H1 (cell line): Measurements from ENCODE around the gene CCNB3. TPM values are rescaled to one million over a fixed set of nuclear protein-coding genes. Genes with fewer than 3 reads are reported as not detected.

ENCODE experiments used
- CTCF ChIA-PET: fragments of 300-600 bp; sonication (Branson Sonifier 250); formaldehyde crosslinking; loops from one replicate; lab custom pipeline; 2021; ENCODE audit not compliant: partially characterized antibody; lab: Charles Lee
- POLR2A ChIA-PET: fragments of 300-600 bp; sonication (Branson Sonifier 250); formaldehyde crosslinking; loops from one replicate; lab custom pipeline; 2021; ENCODE audit warnings: inconsistent platforms; ENCODE audit not compliant: partially characterized antibody; lab: Charles Lee
- DNase-seq, 2 experiments: peaks; one replicate each; pipeline versions ENCODE4 v3.0.0 to v3.0.0-alpha.2; 2010 to 2022; ENCODE audit warnings: low spot score in 2 of 2, low read depth in 1 of 2, mixed read lengths in 1 of 2
- FAIRE-seq: peaks from 2 replicates; lab custom pipeline; 2011; peaks lifted over from hg19 to GRCh38; lab: Jason Lieb, UNC
- H2AFZ ChIP-seq: 2 replicates; pipeline ENCODE4 v1.8.1; 2012; ENCODE audit warnings: low read length, inconsistent platforms
- H2AK5ac ChIP-seq: 2 replicates; pipeline ENCODE4 v1.6.1; 2013; ENCODE audit warnings: low read depth, low read length
- H2BK120ac ChIP-seq: replicated peaks from 2 replicates; pipeline ENCODE3; 2013; ENCODE audit warnings: low read depth, low read length, inconsistent platforms
- H2BK12ac ChIP-seq: 2 replicates; pipeline ENCODE4 v1.6.1; 2013; ENCODE audit warnings: low read depth, low read length
- H2BK15ac ChIP-seq: 2 replicates; pipeline ENCODE4 v1.6.1; 2013; ENCODE audit warnings: low read length
- H2BK20ac ChIP-seq: 2 replicates; pipeline ENCODE4 v1.6.1; 2013; ENCODE audit warnings: low read length
- H2BK5ac ChIP-seq: 2 replicates; pipeline ENCODE4 v1.6.1; 2013; ENCODE audit warnings: low read depth, low read length
- H3K14ac ChIP-seq: 2 replicates; pipeline ENCODE4 v1.6.1; 2013; ENCODE audit warnings: inconsistent platforms; ENCODE audit not compliant: insufficient read length
- H3K18ac ChIP-seq: 2 replicates; pipeline ENCODE4 v1.6.1; 2013; ENCODE audit warnings: low read length; ENCODE audit errors: extremely low read depth
- H3K23ac ChIP-seq: 2 replicates; pipeline ENCODE4 v1.6.1; 2013; ENCODE audit warnings: inconsistent platforms; ENCODE audit not compliant: insufficient read length
- H3K23me2 ChIP-seq: 2 replicates; pipeline ENCODE4 v1.6.1; 2013; ENCODE audit warnings: low read depth, low read length
- H3K27ac ChIP-seq: 2 replicates; pipeline ENCODE4 v1.6.1; 2011; ENCODE audit warnings: low read depth, low read length, inconsistent platforms
- H3K27me3 ChIP-seq, 4 experiments: replicated peaks in 1 of 4; 1 replicate in 1 of 4; 2 replicates in 3 of 4; pipeline versions ENCODE4 v1.6.1 to v1.8.1; 2011 to 2013; ENCODE audit warnings: low read length in 3 of 4, mild to moderate bottlenecking in 3 of 4, inconsistent platforms in 2 of 4, mixed read lengths in 2 of 4, moderate library complexity in 1 of 4; ENCODE audit not compliant: control insufficient read depth in 3 of 4, insufficient read depth in 3 of 4; ENCODE audit errors: extremely low read depth in 1 of 4
- H3K36me3 ChIP-seq, 4 experiments: 2 replicates each; pipeline versions ENCODE4 v1.6.1 to v1.8.1; 2011 to 2013; ENCODE audit warnings: mild to moderate bottlenecking in 4 of 4, low read length in 3 of 4, moderate library complexity in 2 of 4, control low read depth in 1 of 4, inconsistent platforms in 1 of 4; ENCODE audit not compliant: insufficient read depth in 4 of 4, control insufficient read depth in 2 of 4
- H3K4ac ChIP-seq: replicated peaks from 2 replicates; pipeline ENCODE3; 2013; ENCODE audit warnings: low read length, low read depth, mixed read lengths, inconsistent platforms; ENCODE audit not compliant: insufficient read length
- H3K4me1 ChIP-seq, 4 experiments: replicated peaks in 1 of 4; 1 replicate in 1 of 4; 2 replicates in 3 of 4; pipeline versions ENCODE4 v1.6.1 to v1.8.1; 2011 to 2013; ENCODE audit warnings: low read length in 3 of 4, inconsistent platforms in 2 of 4, mixed read lengths in 1 of 4; ENCODE audit not compliant: insufficient read depth in 4 of 4, control insufficient read depth in 3 of 4
- H3K4me2 ChIP-seq, 2 experiments: 2 replicates each; pipeline versions ENCODE4 v1.6.1 to v1.8.1; 2011 to 2013; ENCODE audit warnings: low read depth in 2 of 2, low read length in 2 of 2, control low read depth in 1 of 2, inconsistent platforms in 1 of 2, mild to moderate bottlenecking in 1 of 2; ENCODE audit not compliant: insufficient read depth in 1 of 2
- H3K4me3 ChIP-seq, 4 experiments: fragments of 200-600, 300-600 bp in 1 of 4; sonication (generic), shearing (Covaris generic), sonication (Bioruptor Twin) in 1 of 4; 2 replicates each; pipeline versions ENCODE4 v1.5.1 to v1.8.1; 2011 to 2016; ENCODE audit warnings: low read length in 4 of 4, low read depth in 3 of 4, control low read depth in 2 of 4, inconsistent platforms in 2 of 4, mild to moderate bottlenecking in 2 of 4, mixed read lengths in 1 of 4, moderate library complexity in 1 of 4; ENCODE audit not compliant: insufficient read depth in 2 of 4; ENCODE audit errors: extremely low read depth in 1 of 4
- H3K56ac ChIP-seq: replicated peaks from 2 replicates; pipeline ENCODE3; 2013; ENCODE audit warnings: low read depth, mild to moderate bottlenecking, mixed read lengths, low read length, inconsistent platforms; ENCODE audit not compliant: insufficient read length
- H3K79me1 ChIP-seq: 2 replicates; pipeline ENCODE4 v1.6.1; 2013; ENCODE audit warnings: low read depth, low read length, control low read depth
- H3K79me2 ChIP-seq, 2 experiments: 2 replicates each; pipeline versions ENCODE4 v1.6.1 to v1.8.1; 2012 to 2013; ENCODE audit warnings: low read length in 2 of 2, mild to moderate bottlenecking in 2 of 2, inconsistent platforms in 1 of 2; ENCODE audit not compliant: insufficient read depth in 2 of 2, control insufficient read depth in 1 of 2
- H3K9ac ChIP-seq, 4 experiments: replicated peaks in 1 of 4; 1 replicate in 1 of 4; 2 replicates in 3 of 4; pipeline versions ENCODE4 v1.6.1 to v1.8.1; 2011 to 2013; ENCODE audit warnings: low read depth in 3 of 4, low read length in 3 of 4, control low read depth in 2 of 4, mild to moderate bottlenecking in 2 of 4, moderate library complexity in 2 of 4, inconsistent platforms in 1 of 4; ENCODE audit errors: extremely low read depth in 1 of 4
- H3K9me3 ChIP-seq, 2 experiments: 2 replicates each; pipeline versions ENCODE4 v1.6.1 to v1.8.1; 2012 to 2013; ENCODE audit warnings: mild to moderate bottlenecking in 2 of 2, moderate library complexity in 2 of 2, control low read depth in 1 of 2, inconsistent platforms in 1 of 2, low read depth in 1 of 2, low read length in 1 of 2, mixed read lengths in 1 of 2; ENCODE audit not compliant: insufficient read depth in 2 of 2
- H4K20me1 ChIP-seq, 2 experiments: replicated peaks in 1 of 2; 2 replicates each; pipeline versions ENCODE3 to v1.8.1; 2011 to 2013; ENCODE audit warnings: inconsistent platforms in 2 of 2, low read length in 2 of 2, mild to moderate bottlenecking in 1 of 2; ENCODE audit not compliant: insufficient read depth in 2 of 2, control insufficient read depth in 1 of 2
- H4K5ac ChIP-seq: 2 replicates; pipeline ENCODE4 v1.6.1; 2013; ENCODE audit warnings: low read length, low read depth, mixed read lengths, inconsistent platforms; ENCODE audit not compliant: insufficient read length
- H4K8ac ChIP-seq: 2 replicates; pipeline ENCODE4 v1.8.0; 2013; ENCODE audit warnings: mild to moderate bottlenecking, moderate library complexity, low read length, inconsistent platforms; ENCODE audit not compliant: insufficient read depth; ENCODE audit errors: extremely low read depth
- H4K91ac ChIP-seq: replicated peaks from 2 replicates; pipeline ENCODE3; 2013; ENCODE audit warnings: low read length, mixed read lengths, inconsistent platforms; ENCODE audit not compliant: insufficient read length
- ASH2L ChIP-seq: fragments of 200-600, 300-600 bp; sonication (generic); IDR thresholded peaks from one replicate; pipeline ENCODE4 v1.7.1; 2017; ENCODE audit warnings: low read length
- BCL11A ChIP-seq, 2 experiments: IDR thresholded peaks; one replicate each; pipeline ENCODE4 v1.6.1; 2011; ENCODE audit warnings: low read depth in 2 of 2, low read length in 2 of 2, mild to moderate bottlenecking in 2 of 2
- EZH2 ChIP-seq: fragments of 200-600 bp; sonication (generic); IDR thresholded peaks from 2 replicates; pipeline ENCODE4 v1.7.1; 2012; ENCODE audit warnings: low read depth, mild to moderate bottlenecking, moderate library complexity, low read length, inconsistent platforms; ENCODE audit not compliant: severe bottlenecking
- POLR2A ChIP-seq, 2 experiments: IDR thresholded peaks; 1 replicate in 1 of 2; 2 replicates in 1 of 2; pipeline ENCODE4 v1.6.1; 2011; ENCODE audit warnings: low read depth in 2 of 2, low read length in 2 of 2, mild to moderate bottlenecking in 2 of 2; ENCODE audit errors: control extremely low read depth in 1 of 2
- RBBP5 ChIP-seq: IDR thresholded peaks from 2 replicates; pipeline ENCODE4 v1.7.1; 2012; ENCODE audit warnings: low read depth, mild to moderate bottlenecking, inconsistent platforms, low read length, moderate library complexity, borderline replicate concordance
- SIRT6 ChIP-seq: IDR thresholded peaks from one replicate; pipeline ENCODE4 v1.7.1; 2012; ENCODE audit warnings: low read length, inconsistent platforms
- SIX5 ChIP-seq: IDR thresholded peaks from 2 replicates; pipeline ENCODE4 v1.6.1; 2011; ENCODE audit warnings: mild to moderate bottlenecking, low read depth, low read length
- SP4 ChIP-seq: IDR thresholded peaks from 2 replicates; pipeline ENCODE4 v1.6.1; 2012; ENCODE audit warnings: low read length, inconsistent platforms
- TAF7 ChIP-seq: optimal IDR thresholded peaks from 2 replicates; pipeline ENCODE3; 2011; ENCODE audit warnings: low read depth, mild to moderate bottlenecking, inconsistent platforms, low read length, moderate library complexity, borderline replicate concordance
- WGBS, 2 experiments: shearing (Covaris generic) in 1 of 2; methylation state at CpG; one replicate each; pipeline versions ENCODE4 v1.1.6 to v1.1.7; 2013 to 2015; ENCODE audit warnings: low lambda C conversion rate in 2 of 2, mixed read lengths in 2 of 2, inconsistent platforms in 1 of 2, low coverage in 1 of 2, missing lambda C conversion rate in 1 of 2; ENCODE audit not compliant: insufficient replicate concordance in 2 of 2, insufficient coverage in 1 of 2, insufficient read length in 1 of 2; ENCODE audit errors: extremely low coverage in 1 of 2, missing lambda C conversion rate in 1 of 2; 5-methylcytosine and 5-hydroxymethylcytosine counted together
- polyA plus RNA-seq, 7 experiments: library from polyadenylated mRNA; depleted of rRNA in 3 of 7; stranded (reverse) in 5 of 7; unstranded in 2 of 7; fragments of >200 nt in 5 of 7; fragments of 200-250 nt in 2 of 7; gene quantifications; 1 replicate in 5 of 7; 2 replicates in 1 of 7; 4 replicates in 1 of 7; pipeline versions ENCODE4 v1.2.1 to v1.2.3, GENCODE V29; 2011 to 2013; ENCODE audit warnings: missing spikeins in 2 of 7, mixed read lengths in 2 of 7
- total RNA-seq: library from RNA; stranded (reverse); fragmentation: NEBNext Ultra II Directional; extraction: Animal tissue kit (Norgen Biotek cat#: 25700); gene quantifications from 2 replicates; pipeline ENCODE4 v1.2.1, GENCODE V29; 2021
- TF ChIP-seq, protein P1 (sequence below): IDR thresholded peaks from 2 replicates; pipeline ENCODE4 v1.6.1; 2012; ENCODE audit warnings: low read length, inconsistent platforms
- TF ChIP-seq, protein P2 (sequence below): IDR thresholded peaks from 2 replicates; pipeline ENCODE4 v1.6.1; 2012; ENCODE audit warnings: inconsistent platforms

The CCNB3 gene
- total and polyA plus RNA-seq, 2 of the 8 experiments (the other 6 are each of a cell fraction or from before 2014, with no cell fraction given): 0.09 to 0.30 TPM

DNA sequence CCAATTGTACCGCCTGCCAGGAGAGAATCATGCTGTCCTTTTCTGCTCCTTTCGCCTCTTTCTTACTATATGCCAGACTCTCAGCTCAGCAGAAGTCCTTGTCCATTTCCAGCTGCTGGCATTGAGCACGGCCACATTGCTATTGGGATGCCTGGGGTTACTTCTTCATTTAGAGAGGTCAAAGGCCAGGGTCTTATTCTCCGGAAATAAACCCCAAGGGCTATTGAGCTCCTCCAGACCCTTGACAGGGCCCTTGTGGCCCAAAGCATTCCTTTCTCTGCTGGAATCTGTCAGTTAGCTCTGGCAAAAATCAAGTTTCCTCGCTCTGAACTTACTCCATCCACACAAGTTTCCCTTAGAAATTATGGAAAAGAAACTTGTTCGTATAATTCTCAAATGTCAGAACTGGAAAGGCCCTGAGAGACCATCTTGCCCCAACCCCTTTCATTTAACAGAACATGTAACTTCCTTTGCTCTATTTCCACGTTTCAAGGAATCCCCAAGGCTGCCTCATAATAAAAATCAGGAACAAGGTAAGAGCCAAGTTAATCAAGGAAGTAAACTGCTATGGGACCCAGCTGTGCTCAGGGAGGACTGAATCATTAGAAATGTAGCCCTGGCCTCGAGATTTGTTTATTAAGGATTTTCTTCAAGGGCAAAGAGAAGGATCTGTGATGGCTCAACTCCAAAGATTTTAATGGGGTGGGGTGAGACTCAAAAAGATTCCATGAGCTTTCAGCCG, 15.5 kb upstream of the CCNB3 start:
- Histone ChIP-seq H2AK5ac (no peak overlapping the region), H3K9ac (no peak overlapping the region), H2BK5ac (no peak overlapping the region), H3K4me2 (no peak overlapping the region), H2BK15ac (no peak overlapping the region), H4K5ac (no peak overlapping the region), H2BK120ac (no peak overlapping the region), H2BK20ac (no peak overlapping the region), H3K79me1 (no peaks in the 10 kb centered on the region), H3K14ac (no peak overlapping the region), H3K23me2 (no peaks in the 10 kb centered on the region), H3K79me2 (no peaks in the 10 kb centered on the region), H3K9me3 (no peaks in the 10 kb centered on the region), H2BK12ac (no peak overlapping the region), H4K8ac (no peak overlapping the region), H3K27ac (no peak overlapping the region), H4K20me1 (no peaks in the 10 kb centered on the region), H3K56ac (no peak overlapping the region), H3K4me1 (peaks cover 0 to 2% (median 0%) of the 10 kb centered on the region in 4 experiments; a peak in 2 of 7 replicates), H3K23ac (no peak overlapping the region), H3K4me3 (no peak overlapping the region), H3K4ac (no peak overlapping the region), H3K36me3 (no peaks in the 10 kb centered on the region), H3K27me3 (no peaks in the 10 kb centered on the region), H2AFZ (no peak overlapping the region), H4K91ac (no peak overlapping the region), H3K18ac (no peak overlapping the region)
- ChIA-PET POLR2A (no interaction called here), CTCF (interaction anchor here (1.0 to 2.5 kb wide), 3 partner anchors 17 to 88 kb away, joined by 3 to 11 read pairs (median 9); no protein-coding TSS in a partner anchor)
- WGBS, 2 experiments: 85% methylated on average over 9 of the region's 9 CpGs; no CpG with 5 or more reads in 1 of the 2 experiments
- TF ChIP-seq EZH2 (no peak), POLR2A (IDR thresholded peaks at IDR 0.05; ENCODE audit: control extremely low read depth in 1 of 2, low read depth in 2 of 2, low read length in 2 of 2) (no peak), BCL11A (IDR thresholded peaks at IDR 0.05; ENCODE audit: low read depth in 2 of 2, low read length in 2 of 2) (no peak), SIX5 (no peak), SIRT6 (no peak), TAF7 (no peak), RBBP5 (no peak), ASH2L (no peak), SP4 (no peak)
- TF ChIP-seq, protein P1, sequence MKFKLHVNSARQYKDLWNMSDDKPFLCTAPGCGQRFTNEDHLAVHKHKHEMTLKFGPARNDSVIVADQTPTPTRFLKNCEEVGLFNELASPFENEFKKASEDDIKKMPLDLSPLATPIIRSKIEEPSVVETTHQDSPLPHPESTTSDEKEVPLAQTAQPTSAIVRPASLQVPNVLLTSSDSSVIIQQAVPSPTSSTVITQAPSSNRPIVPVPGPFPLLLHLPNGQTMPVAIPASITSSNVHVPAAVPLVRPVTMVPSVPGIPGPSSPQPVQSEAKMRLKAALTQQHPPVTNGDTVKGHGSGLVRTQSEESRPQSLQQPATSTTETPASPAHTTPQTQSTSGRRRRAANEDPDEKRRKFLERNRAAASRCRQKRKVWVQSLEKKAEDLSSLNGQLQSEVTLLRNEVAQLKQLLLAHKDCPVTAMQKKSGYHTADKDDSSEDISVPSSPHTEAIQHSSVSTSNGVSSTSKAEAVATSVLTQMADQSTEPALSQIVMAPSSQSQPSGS: no peak
- TF ChIP-seq, protein P2, sequence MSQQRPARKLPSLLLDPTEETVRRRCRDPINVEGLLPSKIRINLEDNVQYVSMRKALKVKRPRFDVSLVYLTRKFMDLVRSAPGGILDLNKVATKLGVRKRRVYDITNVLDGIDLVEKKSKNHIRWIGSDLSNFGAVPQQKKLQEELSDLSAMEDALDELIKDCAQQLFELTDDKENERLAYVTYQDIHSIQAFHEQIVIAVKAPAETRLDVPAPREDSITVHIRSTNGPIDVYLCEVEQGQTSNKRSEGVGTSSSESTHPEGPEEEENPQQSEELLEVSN: no peak
- DNase-seq (no peak), FAIRE-seq (no peak)
